ENCODE measurements around the gene SMARCA4. TPM values are rescaled to one million over a fixed set of nuclear protein-coding genes. Genes with fewer than 3 reads are reported as not detected.
"Not testable (repeated sequence)": the region's sequence is repeated elsewhere in the genome, so short reads cannot be mapped to it uniquely, and the experiment has no call there.

Gene SMARCA4
- total RNA-seq, 1 donor from 2014 or later: 274 TPM

GRCh38 chr19:10987571-10988297 is 26.9 kb downstream of the SMARCA4 start:
- H3K4me1 Mint-ChIP-seq: no peaks in the 10 kb centered on the region
- no peak overlapping the region for H3K4me3 Mint-ChIP-seq
- no peak for DNase-seq (ENCODE audit: low spot score in 2 of 2, unreplicated experiment in 2 of 2)
- H3K27ac Mint-ChIP-seq: no peak overlapping the region
- peaks cover 26% of the 10 kb centered on the region for H3K36me3 Mint-ChIP-seq
- no peaks in the 10 kb centered on the region for H3K9me3 Mint-ChIP-seq
- H3K27me3 Mint-ChIP-seq (ENCODE audit: low read depth): no peaks in the 10 kb centered on the region
- TF ChIP-seq CTCF (IDR thresholded peaks at IDR 0.05; ENCODE audit: unreplicated experiment): no peak

- no peaks in the 10 kb centered on the region for H3K4me1 Mint-ChIP-seq
- DNase-seq (ENCODE audit: low spot score in 2 of 2, unreplicated experiment in 2 of 2): no peak
- TF ChIP-seq CTCF (IDR thresholded peaks at IDR 0.05; ENCODE audit: unreplicated experiment): no peak
- H3K36me3 Mint-ChIP-seq: peaks cover 29% of the 10 kb centered on the region
- H3K27ac Mint-ChIP-seq: no peak overlapping the region
- no peaks in the 10 kb centered on the region for H3K27me3 Mint-ChIP-seq (ENCODE audit: low read depth)
- no peak overlapping the region for H3K4me3 Mint-ChIP-seq
- no peaks in the 10 kb centered on the region for H3K9me3 Mint-ChIP-seq
Measured at GRCh38 chr19:10988380-10988779, 27.6 kb downstream of the SMARCA4 start.

- no peaks in the 10 kb centered on the region for H3K27me3 Mint-ChIP-seq (ENCODE audit: low read depth)
- H3K9me3 Mint-ChIP-seq: no peaks in the 10 kb centered on the region
- H3K36me3 Mint-ChIP-seq: peaks cover 30% of the 10 kb centered on the region
- no peak overlapping the region for H3K4me3 Mint-ChIP-seq
- H3K27ac Mint-ChIP-seq: no peak overlapping the region
- no peaks in the 10 kb centered on the region for H3K4me1 Mint-ChIP-seq
- DNase-seq (ENCODE audit: low spot score in 2 of 2, unreplicated experiment in 2 of 2): no peak
- TF ChIP-seq CTCF (IDR thresholded peaks at IDR 0.05; ENCODE audit: unreplicated experiment): no peak
Measured at GRCh38 chr19:10988921-10989320, 28.1 kb downstream of the SMARCA4 start.

- H3K27ac Mint-ChIP-seq: no peak overlapping the region
- TF ChIP-seq CTCF (IDR thresholded peaks at IDR 0.05; ENCODE audit: unreplicated experiment): no peak
- H3K4me3 Mint-ChIP-seq: no peak overlapping the region
- DNase-seq (ENCODE audit: low spot score in 2 of 2, unreplicated experiment in 2 of 2): no peak
- no peaks in the 10 kb centered on the region for H3K4me1 Mint-ChIP-seq
- peaks cover 32% of the 10 kb centered on the region for H3K36me3 Mint-ChIP-seq
- H3K9me3 Mint-ChIP-seq: no peaks in the 10 kb centered on the region
- no peaks in the 10 kb centered on the region for H3K27me3 Mint-ChIP-seq (ENCODE audit: low read depth)
Measured at GRCh38 chr19:10991076-10991475, 30.2 kb downstream of the SMARCA4 start.

GRCh38 chr19:10991521-10992081 is 30.8 kb downstream of the SMARCA4 start:
- TF ChIP-seq CTCF (IDR thresholded peaks at IDR 0.05; ENCODE audit: unreplicated experiment): no peak
- Mint-ChIP-seq H3K4me3 (no peak overlapping the region), H3K27ac (no peak overlapping the region), H3K9me3 (no peaks in the 10 kb centered on the region), H3K4me1 (no peaks in the 10 kb centered on the region), H3K27me3 (ENCODE audit: low read depth) (no peaks in the 10 kb centered on the region), H3K36me3 (peaks cover 35% of the 10 kb centered on the region)
- no peak for DNase-seq (ENCODE audit: low spot score in 2 of 2, unreplicated experiment in 2 of 2)

GRCh38 chr19:10992174-10992573 is 31.3 kb downstream of the SMARCA4 start:
- DNase-seq (ENCODE audit: low spot score in 2 of 2, unreplicated experiment in 2 of 2); H3K9me3 Mint-ChIP-seq; H3K27ac Mint-ChIP-seq; H3K4me3 Mint-ChIP-seq; H3K27me3 Mint-ChIP-seq (ENCODE audit: low read depth); H3K4me1 Mint-ChIP-seq: not testable (repeated sequence)
- peaks cover 34% of the 10 kb centered on the region for H3K36me3 Mint-ChIP-seq

Data from mesothelial cell of epicardium (in vitro differentiated cells).